Type B pancreatic cell (in vitro differentiated cells): ENCODE data around the gene FARP1. TPM values are rescaled to one million over a fixed set of nuclear protein-coding genes. Genes with fewer than 3 reads are reported as not detected.
A peak's percentile ranks its signal among the peaks of the same experiment; 100 is the strongest.

Experiments used
- DNase-seq: peaks from one replicate; pipeline ENCODE4 v3.0.0; 2021; ENCODE audit warnings: mixed read lengths; ENCODE audit not compliant: unreplicated experiment; ENCODE audit errors: extremely low spot score
- H3K27ac Mint-ChIP-seq: 2 replicates; pipeline ENCODE4 v1.8.0; 2021; ENCODE audit warnings: mild to moderate bottlenecking, mixed read lengths
- H3K27me3 Mint-ChIP-seq: 2 replicates; pipeline ENCODE4 v1.8.0; 2021; ENCODE audit warnings: mixed read lengths
- H3K36me3 Mint-ChIP-seq: 2 replicates; pipeline ENCODE4 v1.8.0; 2021; ENCODE audit warnings: mixed read lengths
- H3K4me1 Mint-ChIP-seq: one replicate; pipeline ENCODE4 v1.8.0; 2021; ENCODE audit warnings: mixed read lengths; ENCODE audit not compliant: unreplicated experiment
- H3K4me3 Mint-ChIP-seq: 2 replicates; pipeline ENCODE4 v1.8.0; 2021; ENCODE audit warnings: mild to moderate bottlenecking, mixed read lengths
- H3K9me3 Mint-ChIP-seq: 2 replicates; pipeline ENCODE4 v1.8.0; 2021; ENCODE audit warnings: mixed read lengths
- CTCF ChIP-seq: fragments of 200-600 bp; sonication (generic); conservative IDR thresholded peaks from 2 replicates; pipeline ENCODE4 v1.5.0; 2021; ENCODE audit warnings: antibody characterized with exemption, mild to moderate bottlenecking
- total RNA-seq: library from RNA; stranded (reverse); gene quantifications from 2 replicates; pipeline ENCODE4 v1.2.1, GENCODE V29; 2021; ENCODE audit warnings: low replicate concordance

Gene FARP1
- total RNA-seq, 1 donor from 2014 or later: 195 TPM

GRCh38 chr13:98118865-98119264 lies 24.0 kb upstream of the FARP1 start:
- H3K27me3 Mint-ChIP-seq: no peaks in the 10 kb centered on the region
- TF ChIP-seq CTCF: no peak
- no peak overlapping the region for H3K4me3 Mint-ChIP-seq
- H3K27ac Mint-ChIP-seq: no peak overlapping the region
- H3K9me3 Mint-ChIP-seq: peaks cover 4% of the 10 kb centered on the region
- no peaks in the 10 kb centered on the region for H3K36me3 Mint-ChIP-seq
- no peaks in the 10 kb centered on the region for H3K4me1 Mint-ChIP-seq
- no peak for DNase-seq

- Mint-ChIP-seq H3K4me3 (no peak overlapping the region), H3K4me1 (no peaks in the 10 kb centered on the region), H3K27ac (no peak overlapping the region), H3K36me3 (no peaks in the 10 kb centered on the region), H3K27me3 (no peaks in the 10 kb centered on the region), H3K9me3 (peaks cover 10% of the 10 kb centered on the region)
- TF ChIP-seq CTCF: no peak
- no peak for DNase-seq
Observed at GRCh38 chr13:98123176-98123575, 19.7 kb upstream of the FARP1 start.

- Mint-ChIP-seq H3K27ac (no peak overlapping the region), H3K27me3 (peaks cover 5% of the 10 kb centered on the region), H3K4me3 (no peak overlapping the region), H3K9me3 (peaks cover 8% of the 10 kb centered on the region), H3K4me1 (no peaks in the 10 kb centered on the region), H3K36me3 (peaks cover 3% of the 10 kb centered on the region)
- no peak for DNase-seq
- no peak for TF ChIP-seq CTCF
Observed at GRCh38 chr13:98129059-98129746, 13.7 kb upstream of the FARP1 start.

GRCh38 chr13:98133946-98134345 lies 8.9 kb upstream of the FARP1 start:
- no peak for TF ChIP-seq CTCF
- H3K4me1 Mint-ChIP-seq: no peaks in the 10 kb centered on the region
- no peak for DNase-seq
- H3K27me3 Mint-ChIP-seq: peaks cover 5% of the 10 kb centered on the region
- peaks cover 3% of the 10 kb centered on the region for H3K36me3 Mint-ChIP-seq
- peaks cover 5% of the 10 kb centered on the region for H3K9me3 Mint-ChIP-seq
- no peak overlapping the region for H3K27ac Mint-ChIP-seq
- no peak overlapping the region for H3K4me3 Mint-ChIP-seq

GRCh38 chr13:98134901-98135300 lies 8.0 kb upstream of the FARP1 start:
- Mint-ChIP-seq H3K27me3 (peaks cover 5% of the 10 kb centered on the region), H3K36me3 (peaks cover 3% of the 10 kb centered on the region), H3K9me3 (peaks cover 5% of the 10 kb centered on the region), H3K4me3 (no peak overlapping the region), H3K27ac (no peak overlapping the region), H3K4me1 (no peaks in the 10 kb centered on the region)
- DNase-seq: no peak
- no peak for TF ChIP-seq CTCF

GRCh38 chr13:98141091-98141490 lies 1.8 kb upstream of the FARP1 start:
- TF ChIP-seq CTCF: no peak
- Mint-ChIP-seq H3K27ac (peak overlapping the region; percentile 39), H3K9me3 (peaks cover 5% of the 10 kb centered on the region), H3K36me3 (peaks cover 4% of the 10 kb centered on the region), H3K27me3 (peaks cover 4% of the 10 kb centered on the region), H3K4me3 (peak overlapping the region; percentile 85), H3K4me1 (peaks cover 22% of the 10 kb centered on the region)
- no peak for DNase-seq
